M059J (cell line): ENCODE measurements around the gene CDKAL1. TPM values are rescaled to one million over a fixed set of nuclear protein-coding genes. Genes with fewer than 3 reads are reported as not detected.
A peak's percentile ranks its signal among the peaks of the same experiment; 100 is the strongest.
"Not testable (repeated sequence)": the region's sequence is repeated elsewhere in the genome, so short reads cannot be mapped to it uniquely, and the experiment has no call there.

Experiments used
- DNase-seq: peaks from one replicate; pipeline ENCODE4 v3.0.0-alpha.2; 2012; ENCODE audit warnings: low read depth
- total RNA-seq: library from RNA; depleted of rRNA; stranded (reverse); fragments of >200 nt; shearing (Covaris generic); gene quantifications from 2 replicates; pipeline ENCODE4 v1.2.3, GENCODE V29; 2014

CDKAL1 gene
- total RNA-seq, 1 experiment from 2014 or later: 36.4 TPM

DNA sequence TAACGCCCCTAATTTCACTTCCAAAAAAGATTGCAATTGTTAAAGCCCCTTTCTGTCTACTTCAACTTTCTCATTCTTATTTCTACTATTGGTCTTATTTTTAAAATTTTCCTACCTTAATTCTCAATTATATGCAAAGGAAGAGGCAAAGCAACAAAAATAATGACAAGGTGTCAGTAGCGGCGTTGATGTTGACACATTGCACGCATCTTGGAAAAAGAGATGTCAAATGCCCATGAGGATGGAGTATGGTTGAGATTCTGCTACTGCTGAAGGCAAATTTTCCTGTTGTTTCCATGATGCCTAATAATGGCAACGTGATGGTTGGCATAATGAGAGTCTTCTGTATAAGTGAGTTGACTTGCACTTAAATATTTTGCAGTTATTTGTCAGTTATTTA is 258.9 kb downstream of the CDKAL1 start:
- DNase-seq: no peak

DNA sequence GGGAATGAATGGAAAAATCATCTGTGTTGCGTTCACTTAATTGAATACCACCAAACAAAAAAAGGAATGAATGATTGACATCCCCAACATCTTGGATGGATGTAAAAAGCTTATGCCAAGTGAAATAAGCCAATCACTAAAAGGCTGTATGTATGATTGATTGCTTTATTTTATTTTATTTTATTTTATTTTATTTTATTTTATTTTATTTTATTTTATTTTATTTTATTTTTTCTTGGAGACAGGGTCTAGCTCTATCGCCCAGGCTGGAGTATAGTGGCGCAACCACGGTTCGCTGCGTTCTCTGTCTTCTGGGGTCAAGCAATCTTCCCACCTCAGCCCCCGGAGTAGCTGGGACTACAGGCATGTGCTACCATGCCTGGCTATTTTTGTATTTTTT is 263.3 kb downstream of the CDKAL1 start:
- DNase-seq: no peak

DNA sequence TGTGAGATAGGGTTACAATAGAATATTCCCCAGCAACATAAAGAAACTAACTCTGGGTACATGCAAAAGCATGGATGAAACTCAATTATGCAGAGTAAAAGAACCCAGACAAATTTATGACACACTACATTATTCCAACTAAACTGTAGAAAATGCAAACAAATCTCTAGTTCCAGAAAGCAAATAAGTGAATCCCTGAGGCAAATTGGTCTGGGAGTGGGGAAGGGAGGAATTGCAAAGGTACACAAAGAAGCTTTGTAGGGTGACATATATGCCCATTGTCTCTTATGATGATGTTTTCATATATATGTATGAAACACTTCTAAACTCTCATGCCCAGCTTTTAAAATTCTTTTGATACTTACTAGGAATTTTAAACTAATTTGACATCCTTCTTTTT is 266.0 kb downstream of the CDKAL1 start:
- DNase-seq: no peak

- no peak for DNase-seq
Measured at GRCh38 chr6:20800653-20801052, 266.4 kb downstream of the CDKAL1 start.

- no peak for DNase-seq
Measured at GRCh38 chr6:20801595-20801994, 267.3 kb downstream of the CDKAL1 start.

GRCh38 chr6:20802596-20802995 is 268.3 kb downstream of the CDKAL1 start:
- no peak for DNase-seq

DNA sequence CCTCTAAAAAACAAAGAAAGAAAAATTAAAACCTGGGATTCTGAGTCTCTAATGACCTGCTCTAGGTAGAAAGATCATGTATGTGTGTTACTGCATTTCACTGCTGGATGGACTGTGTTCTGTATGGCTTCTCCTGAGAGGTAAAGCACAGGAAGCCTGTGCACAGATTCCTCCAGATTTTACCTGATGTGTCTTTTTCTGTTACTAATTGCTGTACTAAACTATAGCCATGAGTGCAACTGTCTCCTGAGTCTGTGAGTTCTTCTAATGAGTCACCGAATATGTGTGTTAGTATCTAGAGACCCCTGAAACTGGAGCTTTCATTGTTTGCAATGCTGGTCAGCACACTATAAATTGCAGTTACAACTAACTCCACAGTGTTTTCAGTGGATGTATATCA is 270.8 kb downstream of the CDKAL1 start:
- DNase-seq: no peak

GRCh38 chr6:20806669-20807068 is 272.4 kb downstream of the CDKAL1 start:
- no peak for DNase-seq

- no peak for DNase-seq
Measured at GRCh38 chr6:20808439-20808838, 274.2 kb downstream of the CDKAL1 start.

GRCh38 chr6:20808924-20809323 is 274.7 kb downstream of the CDKAL1 start:
- peak; percentile 80 for DNase-seq

- peak; percentile 63 for DNase-seq
Measured at GRCh38 chr6:20810727-20811108, 276.5 kb downstream of the CDKAL1 start.

GRCh38 chr6:20811109-20811761 is 277.0 kb downstream of the CDKAL1 start:
- DNase-seq: peak; percentile 99

DNA sequence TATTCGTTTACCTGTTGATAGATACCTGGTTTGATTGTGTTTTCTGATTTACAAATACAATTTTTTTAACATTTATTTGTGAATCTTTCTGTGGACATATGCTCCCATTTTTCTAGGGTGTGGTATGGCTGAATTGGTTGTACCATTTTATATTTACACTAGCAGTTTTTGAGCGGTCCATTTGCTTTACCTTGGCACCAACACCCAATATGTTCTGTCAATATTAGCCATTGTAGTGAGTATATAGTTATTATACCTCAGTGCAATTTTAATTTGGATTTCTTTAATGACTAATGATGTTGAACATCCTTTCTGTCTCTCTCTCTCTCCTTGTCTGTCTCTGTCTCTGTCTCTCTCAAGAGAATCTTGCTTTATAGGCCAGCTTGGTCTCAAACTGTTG is 278.5 kb downstream of the CDKAL1 start:
- no peak for DNase-seq

- DNase-seq: no peak
Measured at GRCh38 chr6:20814494-20814893, 280.2 kb downstream of the CDKAL1 start.

DNA sequence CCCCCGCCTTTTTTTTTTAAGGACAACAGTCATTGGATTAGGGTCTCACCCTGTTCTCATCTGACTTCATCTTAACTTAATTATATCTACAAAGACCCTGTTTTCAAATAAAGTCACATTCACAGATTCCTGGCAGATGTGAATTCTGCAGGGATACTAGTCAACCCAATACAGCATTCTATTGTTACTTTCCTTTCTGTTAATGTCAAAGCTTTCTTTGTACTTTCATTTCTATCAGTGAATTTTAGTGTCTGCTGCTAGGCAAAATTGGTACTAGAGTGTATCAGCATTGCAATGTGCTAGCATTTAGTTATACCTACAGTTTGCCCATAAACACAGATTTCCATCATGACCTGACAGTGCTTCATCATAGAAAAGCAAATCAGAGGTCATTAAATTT is 281.9 kb downstream of the CDKAL1 start:
- DNase-seq: no peak

DNA sequence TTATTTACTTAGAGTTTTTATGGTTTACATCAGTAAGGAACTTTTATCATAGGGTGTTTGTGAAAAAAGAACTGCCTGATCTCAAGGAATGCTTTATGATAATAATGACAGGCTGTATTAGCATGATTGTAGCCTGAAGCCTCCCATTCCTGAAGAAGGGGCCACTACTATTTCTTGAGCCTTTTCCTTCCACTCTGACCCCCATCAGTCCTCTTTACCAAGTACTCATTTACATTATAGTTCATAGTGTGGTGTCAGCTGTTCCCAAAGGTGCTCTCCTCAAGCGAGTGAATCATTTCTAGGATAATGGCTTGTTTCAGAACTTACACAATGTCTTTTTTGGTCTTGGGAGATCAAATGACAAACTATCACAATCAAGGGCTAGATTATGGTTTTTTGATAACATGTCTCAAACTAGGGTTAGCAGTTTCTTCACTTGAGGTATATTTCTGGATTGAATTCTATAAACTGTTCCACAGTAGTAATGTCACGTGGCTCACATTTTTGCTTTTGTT is 283.6 kb downstream of the CDKAL1 start:
- DNase-seq: peak; percentile 22

GRCh38 chr6:20819774-20820400 is 285.6 kb downstream of the CDKAL1 start:
- no peak for DNase-seq

DNA sequence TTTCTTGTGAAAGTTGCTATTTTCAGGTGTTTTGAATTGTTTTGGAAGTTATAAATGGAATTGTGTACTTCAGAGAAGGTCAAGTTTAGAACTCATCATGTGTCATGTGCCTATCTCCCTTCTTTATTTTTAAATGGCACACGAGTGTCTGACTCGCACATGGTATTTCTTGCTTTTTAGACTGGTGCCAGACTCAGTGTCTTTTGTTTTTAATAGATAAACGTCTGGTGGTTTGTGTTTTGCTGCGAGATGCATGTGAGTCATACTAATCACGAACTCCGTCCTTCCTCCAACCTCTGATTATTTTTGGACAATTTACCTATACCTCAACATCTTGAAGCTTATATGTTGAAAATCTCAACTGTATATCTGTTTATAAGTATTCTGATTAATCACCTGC is 292.1 kb downstream of the CDKAL1 start:
- DNase-seq: peak; percentile 85

DNA sequence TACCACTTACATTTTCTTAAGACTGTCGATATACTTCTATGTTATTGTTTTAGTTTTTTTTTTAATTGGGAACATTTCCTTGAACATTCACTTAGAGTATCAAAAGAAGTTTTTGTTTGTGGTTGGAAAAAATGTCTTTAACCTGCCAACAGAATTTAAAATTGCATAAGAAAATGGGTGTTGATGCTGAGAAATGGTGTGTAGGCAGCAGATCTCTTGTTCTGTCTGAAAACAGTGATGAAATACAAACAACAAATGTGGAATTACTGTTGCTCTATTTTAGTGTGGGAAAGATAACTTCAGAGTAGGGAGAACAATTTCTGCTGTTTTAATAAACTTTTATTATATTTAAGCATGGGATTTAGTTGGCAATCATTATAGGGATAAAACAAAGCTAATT is 293.5 kb downstream of the CDKAL1 start:
- DNase-seq: peak; percentile 63

GRCh38 chr6:20830576-20830975 is 296.3 kb downstream of the CDKAL1 start:
- DNase-seq: peak; percentile 74

DNA sequence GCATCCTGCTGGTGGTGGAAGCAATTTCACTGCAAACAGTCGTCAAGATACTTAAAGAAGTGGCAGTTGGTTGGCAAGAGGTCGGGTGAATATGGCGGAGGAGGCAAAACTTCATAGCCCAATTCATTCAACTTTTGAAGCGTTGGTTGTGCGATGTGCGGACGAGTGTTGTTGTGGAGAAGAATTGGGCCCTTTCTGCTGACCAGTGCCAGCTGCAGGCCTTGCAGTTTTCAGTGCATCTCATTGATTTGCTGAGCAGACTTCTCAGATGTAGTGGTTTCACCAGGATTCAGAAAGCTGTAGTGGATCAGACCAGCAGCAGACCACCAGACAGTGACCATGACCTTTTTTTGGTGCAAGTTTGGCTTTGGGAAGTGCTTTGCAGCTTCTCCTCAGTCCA is 297.0 kb downstream of the CDKAL1 start:
- DNase-seq: not testable (repeated sequence)

GRCh38 chr6:20833881-20834515 is 299.7 kb downstream of the CDKAL1 start:
- no peak for DNase-seq
